Keratinocyte (primary cell): ENCODE results near the gene SEC16A. TPM values are rescaled to one million over a fixed set of nuclear protein-coding genes. Genes with fewer than 3 reads are reported as not detected.

Experiments
- DNase-seq: peaks from one replicate; pipeline ENCODE4 v3.0.0-alpha.2; 2011; ENCODE audit warnings: low read depth, missing footprints, low spot score
- FAIRE-seq: peaks from 2 replicates; lab custom pipeline; 2011; peaks lifted over from hg19 to GRCh38; lab: Jason Lieb, UNC
- H2AFZ ChIP-seq: 2 replicates; pipeline ENCODE4 v1.6.0; 2012; ENCODE audit warnings: low read length, control low read depth, inconsistent platforms; ENCODE audit not compliant: control insufficient read depth
- H3K27ac ChIP-seq: 2 replicates; pipeline ENCODE4 v1.5.1; 2011; ENCODE audit warnings: low read length; ENCODE audit not compliant: control insufficient read depth, insufficient read depth
- H3K27me3 ChIP-seq: 3 replicates; pipeline ENCODE4 v1.6.0; 2011; ENCODE audit warnings: low read length; ENCODE audit not compliant: control insufficient read depth, insufficient read depth; ENCODE audit errors: extremely low read depth
- H3K36me3 ChIP-seq, 2 experiments: 2 replicates in 1 of 2; 3 replicates in 1 of 2; pipeline ENCODE4 v1.5.1; 2011; ENCODE audit warnings: low read length in 2 of 2, mild to moderate bottlenecking in 1 of 2; ENCODE audit not compliant: control insufficient read depth in 2 of 2, insufficient read depth in 2 of 2; ENCODE audit errors: extremely low read depth in 1 of 2
- H3K4me1 ChIP-seq: 3 replicates; pipeline ENCODE4 v1.5.1; 2011; ENCODE audit warnings: low read length; ENCODE audit not compliant: control insufficient read depth, insufficient read depth; ENCODE audit errors: extremely low read depth
- H3K4me2 ChIP-seq: 3 replicates; pipeline ENCODE4 v1.6.0; 2011; ENCODE audit warnings: low read depth, low read length; ENCODE audit not compliant: control insufficient read depth, insufficient read depth; ENCODE audit errors: extremely low read depth
- H3K4me3 ChIP-seq, 3 experiments: fragments of 200-600 bp in 1 of 3; sonication (generic) in 1 of 3; 2 replicates in 2 of 3; 3 replicates in 1 of 3; pipeline ENCODE4 v1.5.1; 2011 to 2016; ENCODE audit warnings: low read length in 3 of 3, mild to moderate bottlenecking in 3 of 3, control low read depth in 2 of 3, inconsistent platforms in 1 of 3, low read depth in 1 of 3, mixed read lengths in 1 of 3, mixed run types in 1 of 3, moderate library complexity in 1 of 3; ENCODE audit not compliant: control insufficient read depth in 2 of 3, insufficient read depth in 2 of 3; ENCODE audit errors: extremely low read depth in 1 of 3
- H3K79me2 ChIP-seq: 2 replicates; pipeline ENCODE4 v1.6.0; 2012; ENCODE audit warnings: low read length; ENCODE audit not compliant: control insufficient read depth, insufficient read depth
- H3K9ac ChIP-seq: 3 replicates; pipeline ENCODE4 v1.6.0; 2011; ENCODE audit warnings: low read length; ENCODE audit not compliant: control insufficient read depth, insufficient read depth; ENCODE audit errors: extremely low read depth
- H3K9me1 ChIP-seq: 3 replicates; pipeline ENCODE4 v1.6.0; 2011; ENCODE audit warnings: low read length; ENCODE audit not compliant: control insufficient read depth, insufficient read depth; ENCODE audit errors: extremely low read depth
- H3K9me3 ChIP-seq: 2 replicates; pipeline ENCODE4 v1.5.1; 2012; ENCODE audit warnings: low read depth, low read length; ENCODE audit not compliant: control insufficient read depth
- H4K20me1 ChIP-seq: 3 replicates; pipeline ENCODE4 v1.6.0; 2011; ENCODE audit warnings: low read length; ENCODE audit not compliant: control insufficient read depth, insufficient read depth; ENCODE audit errors: extremely low read depth
- EZH2 ChIP-seq: IDR thresholded peaks from one replicate; pipeline ENCODE4 v1.6.1; 2012; ENCODE audit warnings: inconsistent platforms, mild to moderate bottlenecking, low read length, moderate library complexity
- dilution Hi-C: fragments of 300-500 bp; cut with MboI; formaldehyde crosslinking; loops from one replicate; pipeline ENCODE4 v1.7.0; 2020; ENCODE audit warnings: low sequenced_read_pairs; ENCODE audit not compliant: extremely low pct_ligation_motif_present
- polyA plus RNA-seq, 5 experiments: library from polyadenylated mRNA; depleted of rRNA in 3 of 5; stranded (reverse) in 3 of 5; stranded (forward) in 1 of 5; unstranded in 1 of 5; fragments of >200 nt; gene quantifications; 1 replicate in 1 of 5; 2 replicates in 3 of 5; 3 replicates in 1 of 5; pipeline versions ENCODE4 v1.2.1 to v1.2.3, GENCODE V29; 2011 to 2012; ENCODE audit warnings: missing spikeins in 2 of 5, low read depth in 1 of 5, low replicate concordance in 1 of 5
- TF ChIP-seq, protein P1 (sequence below), 3 experiments: IDR thresholded peaks in 1 of 3; conservative IDR thresholded peaks in 1 of 3; optimal IDR thresholded peaks in 1 of 3; 2 replicates in 2 of 3; 3 replicates in 1 of 3; pipeline versions ENCODE3 to v1.5.1; 2011; ENCODE audit warnings: low read length in 3 of 3, mild to moderate bottlenecking in 3 of 3, moderate library complexity in 2 of 3, control low read depth in 1 of 3, inconsistent platforms in 1 of 3; ENCODE audit not compliant: insufficient read depth in 2 of 3; ENCODE audit errors: extremely low read depth in 1 of 3

SEC16A gene
- polyA plus RNA-seq, 1 donor (not counting 4 experiments of a cell fraction or from before 2014, with no cell fraction given), result 15.8 TPM

- Histone ChIP-seq H4K20me1 (peaks cover 6% of the 10 kb centered on the region), H3K79me2 (peaks cover 15% of the 10 kb centered on the region), H2AFZ (no peak overlapping the region), H3K4me1 (no peaks in the 10 kb centered on the region), H3K27ac (no peak overlapping the region), H3K4me2 (no peak overlapping the region), H3K9me1 (no peaks in the 10 kb centered on the region), H3K9ac (no peak overlapping the region), H3K4me3 (no peak overlapping the region), H3K9me3 (no peaks in the 10 kb centered on the region), H3K27me3 (no peaks in the 10 kb centered on the region), H3K36me3 (peaks cover 49 to 83% of the 10 kb centered on the region in 2 experiments)
- DNase-seq (no peak), FAIRE-seq (no peak)
- TF ChIP-seq EZH2, result no peak
- TF ChIP-seq, protein P1, sequence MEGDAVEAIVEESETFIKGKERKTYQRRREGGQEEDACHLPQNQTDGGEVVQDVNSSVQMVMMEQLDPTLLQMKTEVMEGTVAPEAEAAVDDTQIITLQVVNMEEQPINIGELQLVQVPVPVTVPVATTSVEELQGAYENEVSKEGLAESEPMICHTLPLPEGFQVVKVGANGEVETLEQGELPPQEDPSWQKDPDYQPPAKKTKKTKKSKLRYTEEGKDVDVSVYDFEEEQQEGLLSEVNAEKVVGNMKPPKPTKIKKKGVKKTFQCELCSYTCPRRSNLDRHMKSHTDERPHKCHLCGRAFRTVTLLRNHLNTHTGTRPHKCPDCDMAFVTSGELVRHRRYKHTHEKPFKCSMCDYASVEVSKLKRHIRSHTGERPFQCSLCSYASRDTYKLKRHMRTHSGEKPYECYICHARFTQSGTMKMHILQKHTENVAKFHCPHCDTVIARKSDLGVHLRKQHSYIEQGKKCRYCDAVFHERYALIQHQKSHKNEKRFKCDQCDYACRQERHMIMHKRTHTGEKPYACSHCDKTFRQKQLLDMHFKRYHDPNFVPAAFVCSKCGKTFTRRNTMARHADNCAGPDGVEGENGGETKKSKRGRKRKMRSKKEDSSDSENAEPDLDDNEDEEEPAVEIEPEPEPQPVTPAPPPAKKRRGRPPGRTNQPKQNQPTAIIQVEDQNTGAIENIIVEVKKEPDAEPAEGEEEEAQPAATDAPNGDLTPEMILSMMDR (optimal IDR thresholded peaks at IDR 0.05 in 1 of 3, IDR thresholded peaks at IDR 0.05 in 1 of 3, conservative IDR thresholded peaks at IDR 0.05 in 1 of 3; ENCODE audit: extremely low read depth in 1 of 3, insufficient read depth in 2 of 3, low read length in 3 of 3), result no peak
- dilution Hi-C loops, result no loop called here
Observed at GRCh38 chr9:136462664-136463063, 20.2 kb downstream of the SEC16A start.

GRCh38 chr9:136460772-136461325 lies 22.0 kb downstream of the SEC16A start:
- no peak overlapping the region for H3K27ac ChIP-seq
- peaks cover 12% of the 10 kb centered on the region for H3K79me2 ChIP-seq
- H2AFZ ChIP-seq, result no peak overlapping the region
- H3K9me3 ChIP-seq, result no peaks in the 10 kb centered on the region
- peaks cover 3% of the 10 kb centered on the region for H4K20me1 ChIP-seq
- no peak overlapping the region for H3K4me2 ChIP-seq
- no peak overlapping the region for H3K9ac ChIP-seq
- TF ChIP-seq, protein P1 (optimal IDR thresholded peaks at IDR 0.05 in 1 of 3, IDR thresholded peaks at IDR 0.05 in 1 of 3, conservative IDR thresholded peaks at IDR 0.05 in 1 of 3; ENCODE audit: extremely low read depth in 1 of 3, insufficient read depth in 2 of 3, low read length in 3 of 3), result no peak
- TF ChIP-seq EZH2, result no peak
- no peak for DNase-seq
- dilution Hi-C loops, result no loop called here
- H3K27me3 ChIP-seq, result no peaks in the 10 kb centered on the region
- no peaks in the 10 kb centered on the region for H3K4me1 ChIP-seq
- FAIRE-seq, result no peak
- H3K4me3 ChIP-seq, result no peak overlapping the region
- no peaks in the 10 kb centered on the region for H3K9me1 ChIP-seq
- peaks cover 56 to 81% of the 10 kb centered on the region in 2 experiments for H3K36me3 ChIP-seq
